Endothelial cell of hepatic sinusoid (primary cell): ENCODE data around the gene C9orf43.
"Not testable (repeated sequence)": the region's sequence is repeated elsewhere in the genome, so short reads cannot be mapped to it uniquely, and the experiment has no call there.

Source experiments
- in situ Hi-C: cut with HindIII; loops from 2 replicates; pipeline ENCODE4 v1.10.0; 2017; ENCODE audit warnings: low sequenced_read_pairs

C9orf43 gene

GRCh38 chr9:113410207-113410864, at the start of gene C9orf43, which contains the start of gene POLE3:
TSS of gene C9orf43 (plus strand) at chr9:113410747. CDS start at chr9:113413494, 2,747 bp downstream.
TSS of gene POLE3 (minus strand) at chr9:113410675. CDS start at chr9:113410293, 382 bp downstream.
- in situ Hi-C loops = no loop called here

- in situ Hi-C loops = no loop called here
Measured at GRCh38 chr9:113361304-113362018, 49.1 kb upstream of the C9orf43 start.

GRCh38 chr9:113363336-113363735, 47.2 kb upstream of the C9orf43 start:
- in situ Hi-C loops = no loop called here

- in situ Hi-C loops = no loop called here
Measured at GRCh38 chr9:113364951-113365350, 45.6 kb upstream of the C9orf43 start.

GRCh38 chr9:113365652-113366051, 44.9 kb upstream of the C9orf43 start:
- in situ Hi-C loops = not testable (repeated sequence)

- in situ Hi-C loops = no loop called here
Measured at GRCh38 chr9:113368348-113368981, 42.1 kb upstream of the C9orf43 start.

- in situ Hi-C loops = no loop called here
Measured at GRCh38 chr9:113368982-113369854, 41.3 kb upstream of the C9orf43 start.

GRCh38 chr9:113369855-113370140, 40.7 kb upstream of the C9orf43 start:
- in situ Hi-C loops = no loop called here

- in situ Hi-C loops = no loop called here
Measured at GRCh38 chr9:113370806-113371325, 39.7 kb upstream of the C9orf43 start.

- in situ Hi-C loops = no loop called here
Measured at GRCh38 chr9:113372059-113372458, 38.5 kb upstream of the C9orf43 start.

- in situ Hi-C loops = no loop called here
Measured at GRCh38 chr9:113373256-113373655, 37.3 kb upstream of the C9orf43 start.

GRCh38 chr9:113373676-113374392, 36.7 kb upstream of the C9orf43 start:
- in situ Hi-C loops = no loop called here

GRCh38 chr9:113375057-113376023, 35.2 kb upstream of the C9orf43 start:
- in situ Hi-C loops = no loop called here

GRCh38 chr9:113376634-113377567, 33.6 kb upstream of the C9orf43 start, which contains the start of gene HDHD3:
TSS of gene HDHD3 (minus strand) at chr9:113376986. CDS start at chr9:113374354, 2,632 bp downstream.
- in situ Hi-C loops = no loop called here

GRCh38 chr9:113379094-113379828, 31.3 kb upstream of the C9orf43 start:
- in situ Hi-C loops = not testable (repeated sequence)

GRCh38 chr9:113379829-113380210, 30.7 kb upstream of the C9orf43 start:
- in situ Hi-C loops = not testable (repeated sequence)

- in situ Hi-C loops = no loop called here
Measured at GRCh38 chr9:113380869-113381378, 29.6 kb upstream of the C9orf43 start.
